SK-N-MC (cell line): ENCODE results near the gene PLXNA1.

ENCODE experiments used
- EZH2 ChIP-seq: fragments of 200-600 bp; sonication (generic); IDR thresholded peaks from one replicate; pipeline ENCODE4 v1.6.1; 2017; ENCODE audit warnings: antibody characterized with exemption
- FOXP2 ChIP-seq: optimal IDR thresholded peaks from 2 replicates; pipeline ENCODE3; 2011; ENCODE audit warnings: mild to moderate bottlenecking, moderate library complexity; ENCODE audit not compliant: insufficient read depth; ENCODE audit errors: extremely low read length, control extremely low read depth
- POLR2AphosphoS5 ChIP-seq: IDR thresholded peaks from 2 replicates; pipeline ENCODE4 v1.6.1; 2012; ENCODE audit warnings: mild to moderate bottlenecking, low read depth, low read length, borderline replicate concordance

DNA sequence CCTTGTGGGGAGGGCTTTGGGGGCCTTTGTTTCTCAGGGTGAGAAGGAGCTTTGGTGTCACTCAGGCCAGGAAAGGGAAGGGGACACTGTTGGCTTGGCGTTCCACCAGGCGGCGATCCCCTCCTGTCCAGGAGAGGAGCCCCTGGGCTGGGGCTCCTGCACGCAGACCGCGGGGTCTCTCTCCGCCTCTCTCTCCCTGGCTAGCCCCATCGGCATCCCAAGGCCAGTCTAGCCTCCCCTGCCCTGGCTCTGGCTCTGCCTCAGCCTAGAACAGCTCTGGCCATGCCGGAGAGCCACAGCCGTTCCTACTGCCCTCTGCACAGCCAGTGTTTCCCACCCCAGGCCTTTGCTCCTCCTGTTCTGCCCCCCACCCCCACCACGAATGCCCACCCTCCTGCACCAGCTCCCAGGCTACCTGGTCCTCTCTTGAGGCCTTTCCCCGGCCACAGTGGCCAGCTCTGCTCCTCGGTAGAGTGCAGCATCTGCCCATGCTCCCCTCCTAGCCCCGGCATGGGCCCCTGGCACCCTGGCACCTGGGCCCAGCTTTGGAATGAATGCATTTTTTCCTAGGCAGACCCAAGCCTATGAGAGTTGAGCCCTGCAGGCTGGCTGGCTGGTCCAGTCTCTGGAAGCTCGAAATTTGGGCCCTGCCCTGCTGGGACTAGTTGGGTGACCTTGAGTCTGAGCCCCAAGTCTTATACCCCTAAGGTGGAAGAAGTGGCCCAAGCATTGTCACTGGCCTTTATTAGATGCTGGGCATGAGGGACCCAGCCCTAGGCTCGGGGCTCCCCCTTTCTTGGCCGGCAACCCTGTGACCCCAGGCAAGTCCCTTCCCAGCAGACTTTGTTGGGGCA is 2.4 kb downstream of the PLXNA1 start:
- TF ChIP-seq POLR2AphosphoS5, result no peak
- TF ChIP-seq EZH2, result no peak
- TF ChIP-seq FOXP2, result no peak
